Measurements from ENCODE around the gene COQ8B.

- TF ChIP-seq CTCF (IDR thresholded peaks at IDR 0.05) (no peak), POLR2A (IDR thresholded peaks at IDR 0.05) (no peak)
Measured at GRCh38 chr19:40721140-40721486, 4.4 kb upstream of the COQ8B start.
